OCI-LY7 (cell line): ENCODE measurements around the gene TTC9.

ENCODE experiments used
- EZH2phosphoT487 ChIP-seq: fragments of 200-600 bp; sonication (generic); IDR thresholded peaks from 2 replicates; pipeline ENCODE4 v1.6.1; 2018; ENCODE audit warnings: low read depth, borderline replicate concordance, mild to moderate bottlenecking, mixed run types, antibody characterized with exemption, low read length, moderate library complexity, mixed read lengths
- TF ChIP-seq, protein P1 (sequence below): fragments of 200-600 bp; sonication (generic); conservative IDR thresholded peaks from 2 replicates; pipeline ENCODE4 v1.5.1; 2014; ENCODE audit warnings: mild to moderate bottlenecking, antibody characterized with exemption, low read length, moderate library complexity, mixed read lengths

DNA sequence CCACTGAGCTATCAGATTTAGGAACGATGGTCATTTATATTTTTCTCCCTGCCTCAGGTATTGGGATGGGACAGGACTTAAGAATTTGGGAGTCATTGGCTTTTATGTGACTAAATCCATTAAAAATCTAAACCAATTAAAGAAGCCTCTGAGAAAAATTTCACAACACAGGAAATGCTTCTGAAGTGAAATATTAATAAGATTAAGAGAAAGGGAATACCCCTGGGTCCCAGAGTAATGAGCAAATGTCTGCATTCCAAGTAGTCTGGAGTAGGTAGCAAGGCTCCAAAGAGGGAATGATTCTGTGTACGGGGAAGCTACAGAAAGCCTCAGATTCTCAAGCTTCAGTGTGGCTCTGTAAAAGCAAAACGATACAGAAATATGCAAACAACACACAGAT lies 40.6 kb upstream of the TTC9 start:
- TF ChIP-seq, protein P1, sequence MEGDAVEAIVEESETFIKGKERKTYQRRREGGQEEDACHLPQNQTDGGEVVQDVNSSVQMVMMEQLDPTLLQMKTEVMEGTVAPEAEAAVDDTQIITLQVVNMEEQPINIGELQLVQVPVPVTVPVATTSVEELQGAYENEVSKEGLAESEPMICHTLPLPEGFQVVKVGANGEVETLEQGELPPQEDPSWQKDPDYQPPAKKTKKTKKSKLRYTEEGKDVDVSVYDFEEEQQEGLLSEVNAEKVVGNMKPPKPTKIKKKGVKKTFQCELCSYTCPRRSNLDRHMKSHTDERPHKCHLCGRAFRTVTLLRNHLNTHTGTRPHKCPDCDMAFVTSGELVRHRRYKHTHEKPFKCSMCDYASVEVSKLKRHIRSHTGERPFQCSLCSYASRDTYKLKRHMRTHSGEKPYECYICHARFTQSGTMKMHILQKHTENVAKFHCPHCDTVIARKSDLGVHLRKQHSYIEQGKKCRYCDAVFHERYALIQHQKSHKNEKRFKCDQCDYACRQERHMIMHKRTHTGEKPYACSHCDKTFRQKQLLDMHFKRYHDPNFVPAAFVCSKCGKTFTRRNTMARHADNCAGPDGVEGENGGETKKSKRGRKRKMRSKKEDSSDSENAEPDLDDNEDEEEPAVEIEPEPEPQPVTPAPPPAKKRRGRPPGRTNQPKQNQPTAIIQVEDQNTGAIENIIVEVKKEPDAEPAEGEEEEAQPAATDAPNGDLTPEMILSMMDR = no peak
- no peak for TF ChIP-seq EZH2phosphoT487
